IMR-90 (cell line): ENCODE data around the gene PCCB. TPM values are rescaled to one million over a fixed set of nuclear protein-coding genes. Genes with fewer than 3 reads are reported as not detected.

Experiments
- ATAC-seq: fragments of 200-7000 bp; cut with Tn5 transposase; 2 replicates; pipeline ENCODE4 v1.9.1; 2020; ENCODE audit warnings: low read depth, mild to moderate bottlenecking, moderate library complexity
- BruUV-seq: library from RNA; stranded (reverse); fragments of 400-500 nt; replicated peaks from 2 replicates; lab custom pipeline; 2021; lab: Mats Ljungman, UMichigan
- CTCF ChIA-PET: fragments of 300-600 bp; formaldehyde crosslinking; extraction: SDS; loops from one replicate; lab custom pipeline; 2021; ENCODE audit warnings: antibody characterized with exemption; lab: Yijun Ruan, JAX
- POLR2A ChIA-PET: fragments of 300-600 bp; sonication (Branson Sonifier 250); formaldehyde crosslinking; loops from one replicate; lab custom pipeline; 2022; ENCODE audit warnings: antibody characterized with exemption; ENCODE audit not compliant: unreplicated experiment; lab: Charles Lee
- DNase-seq: peaks from one replicate; pipeline ENCODE4 v3.0.0; 2013
- H2AFZ ChIP-seq: replicated peaks from 2 replicates; pipeline ENCODE3; 2013; ENCODE audit warnings: low read length, mild to moderate bottlenecking; ENCODE audit not compliant: poor library complexity
- H2AK5ac ChIP-seq: 2 replicates; pipeline ENCODE4 v1.6.1; 2013; ENCODE audit warnings: low read depth, low read length, inconsistent platforms
- H2AK9ac ChIP-seq: replicated peaks from 2 replicates; pipeline ENCODE3; 2013; ENCODE audit warnings: mild to moderate bottlenecking, low read depth, low read length, moderate library complexity; ENCODE audit not compliant: poor library complexity
- H2BK120ac ChIP-seq: 2 replicates; pipeline ENCODE4 v1.6.1; 2013; ENCODE audit warnings: low read depth, low read length, inconsistent platforms
- H2BK15ac ChIP-seq: 3 replicates; pipeline ENCODE4 v1.6.1; 2013; ENCODE audit warnings: low read depth, low read length, inconsistent platforms
- H2BK20ac ChIP-seq: 2 replicates; pipeline ENCODE4 v1.6.1; 2013; ENCODE audit warnings: low read depth, mild to moderate bottlenecking, inconsistent platforms, low read length, moderate library complexity
- H2BK5ac ChIP-seq: 2 replicates; pipeline ENCODE4 v1.6.1; 2013; ENCODE audit warnings: mild to moderate bottlenecking, low read depth, low read length, inconsistent platforms; ENCODE audit not compliant: poor library complexity, severe bottlenecking
- H3K14ac ChIP-seq: replicated peaks from 2 replicates; pipeline ENCODE4 v1.6.1; 2013; ENCODE audit warnings: low read depth, low read length, inconsistent platforms
- H3K18ac ChIP-seq: 2 replicates; pipeline ENCODE4 v1.6.1; 2013; ENCODE audit warnings: low read depth, low read length, control low read depth
- H3K23ac ChIP-seq: 2 replicates; pipeline ENCODE4 v1.6.1; 2013; ENCODE audit warnings: low read depth, low read length, inconsistent platforms
- H3K27ac ChIP-seq: 2 replicates; pipeline ENCODE4 v1.5.1; 2013; ENCODE audit warnings: mild to moderate bottlenecking, control low read depth, low read length; ENCODE audit not compliant: insufficient read depth
- H3K27me3 ChIP-seq: 2 replicates; pipeline ENCODE4 v1.6.1; 2013; ENCODE audit warnings: low read length; ENCODE audit not compliant: control insufficient read depth, insufficient read depth
- H3K36me3 ChIP-seq: 2 replicates; pipeline ENCODE4 v1.6.1; 2013; ENCODE audit warnings: low read length, mixed read lengths; ENCODE audit not compliant: control insufficient read depth, insufficient read depth
- H3K4ac ChIP-seq: 2 replicates; pipeline ENCODE4 v1.6.1; 2013; ENCODE audit warnings: low read depth, low read length, inconsistent platforms
- H3K4me1 ChIP-seq: 2 replicates; pipeline ENCODE4 v1.6.1; 2013; ENCODE audit warnings: low read length, mixed read lengths; ENCODE audit not compliant: control insufficient read depth, insufficient read depth
- H3K4me2 ChIP-seq: 2 replicates; pipeline ENCODE4 v1.6.1; 2013; ENCODE audit warnings: low read depth, mild to moderate bottlenecking, control low read depth, low read length, moderate library complexity
- H3K4me3 ChIP-seq: 2 replicates; pipeline ENCODE4 v1.5.1; 2013; ENCODE audit warnings: low read depth, mild to moderate bottlenecking, control low read depth, low read length, moderate library complexity; ENCODE audit not compliant: insufficient read depth
- H3K56ac ChIP-seq: 2 replicates; pipeline ENCODE4 v1.6.1; 2013; ENCODE audit warnings: low read length, inconsistent platforms; ENCODE audit not compliant: insufficient read depth; ENCODE audit errors: extremely low read depth
- H3K79me1 ChIP-seq, 2 experiments: 2 replicates each; pipeline ENCODE4 v1.6.1; 2013; ENCODE audit warnings: low read length in 2 of 2, inconsistent platforms in 1 of 2, low read depth in 1 of 2
- H3K9ac ChIP-seq: 2 replicates; pipeline ENCODE4 v1.6.1; 2013; ENCODE audit warnings: low read depth, low read length, control low read depth
- H3K9me1 ChIP-seq: 2 replicates; pipeline ENCODE4 v1.6.1; 2013; ENCODE audit warnings: low read length, inconsistent platforms; ENCODE audit not compliant: insufficient read depth
- H3K9me3 ChIP-seq: 2 replicates; pipeline ENCODE4 v1.6.1; 2013; ENCODE audit warnings: low read length; ENCODE audit not compliant: control insufficient read depth, insufficient read depth
- H4K20me1 ChIP-seq: 2 replicates; pipeline ENCODE4 v1.6.1; 2013; ENCODE audit warnings: low read length, inconsistent platforms; ENCODE audit not compliant: insufficient read depth
- H4K5ac ChIP-seq: 2 replicates; pipeline ENCODE4 v1.6.1; 2013; ENCODE audit warnings: mild to moderate bottlenecking, low read depth, low read length, control low read depth
- H4K8ac ChIP-seq, 2 experiments: 2 replicates each; pipeline ENCODE4 v1.6.1; 2013; ENCODE audit warnings: low read depth in 2 of 2, low read length in 2 of 2, control low read depth in 1 of 2, inconsistent platforms in 1 of 2
- H4K91ac ChIP-seq: 2 replicates; pipeline ENCODE4 v1.6.1; 2013; ENCODE audit warnings: low read depth, low read length, inconsistent platforms; ENCODE audit not compliant: insufficient read depth
- BHLHE40 ChIP-seq: fragments of 150-350 bp; IDR thresholded peaks from 2 replicates; pipeline ENCODE4 v1.6.1; 2016; ENCODE audit warnings: mild to moderate bottlenecking, low read depth, low read length
- MAFK ChIP-seq: IDR thresholded peaks from 2 replicates; pipeline ENCODE4 v1.6.1; 2012; ENCODE audit warnings: low read depth, low read length, improper control_type of control experiment
- NFE2L2 ChIP-seq: fragments of 150-350 bp; IDR thresholded peaks from 2 replicates; pipeline ENCODE4 v1.6.1; 2016; ENCODE audit warnings: low read depth, mild to moderate bottlenecking, low read length
- RCOR1 ChIP-seq: IDR thresholded peaks from 2 replicates; pipeline ENCODE4 v1.6.1; 2012; ENCODE audit warnings: mild to moderate bottlenecking, low read length, improper control_type of control experiment; ENCODE audit not compliant: insufficient replicate concordance
- WGBS, 2 experiments: methylation state at CpG; one replicate each; pipeline versions ENCODE4 v1.1.5 to v1.1.7; 2013; ENCODE audit warnings: missing lambda C conversion rate in 2 of 2; ENCODE audit not compliant: insufficient read length in 1 of 2; ENCODE audit errors: extremely low coverage in 2 of 2; 5-methylcytosine and 5-hydroxymethylcytosine counted together
- dilution Hi-C: fragments of 300-500 bp; cut with HindIII; formaldehyde crosslinking; loops from one replicate; pipeline ENCODE4 v1.14.3; 2018; ENCODE audit warnings: low sequenced_read_pairs; ENCODE audit not compliant: unreplicated experiment
- in situ Hi-C: fragments of 300-500 bp; cut with MboI; formaldehyde crosslinking; loops from 3 replicates; pipeline ENCODE4 v1.14.3; 2019; ENCODE audit warnings: low sequenced_read_pairs, inconsistent platforms, mixed read lengths
- intact Hi-C: fragments of 100-400 bp; cut with micrococcal nuclease; formaldehyde crosslinking; loops from 2 replicates; pipeline ENCODE4 v1.10.0; 2022
- polyA plus RNA-seq, 3 experiments: library from polyadenylated mRNA; depleted of rRNA; stranded (reverse); fragments of >200 nt; gene quantifications; 2 replicates each; pipeline ENCODE4 v1.2.3, GENCODE V29; 2012; ENCODE audit warnings: low replicate concordance in 1 of 3
- total RNA-seq: library from RNA; depleted of rRNA; stranded (reverse); fragments of >200 nt; gene quantifications from 2 replicates; pipeline ENCODE4 v1.2.3, GENCODE V29; 2012

PCCB gene
- total and polyA plus RNA-seq, 2 of the 4 experiments (the other 2 are of a cell fraction): 40.5 to 76.2 TPM

- no peaks in the 10 kb centered on the region for H3K27me3 ChIP-seq
- no peak overlapping the region for H4K5ac ChIP-seq
- BruUV-seq: no TSS peak
- WGBS, 2 experiments: no CpG with 5 or more reads among the region's 2 CpGs
- H3K9ac ChIP-seq: no peak overlapping the region
- no peak overlapping the region for H3K4me3 ChIP-seq
- no peak overlapping the region for H3K4me2 ChIP-seq
- H3K4me1 ChIP-seq: peaks cover 11% of the 10 kb centered on the region
- no peak overlapping the region for H4K8ac ChIP-seq
- H2AK5ac ChIP-seq: no peak overlapping the region
- peaks cover 10% of the 10 kb centered on the region for H3K9me3 ChIP-seq
- in situ Hi-C loops: no loop called here
- H2BK120ac ChIP-seq: no peak overlapping the region
- H3K9me1 ChIP-seq: peaks cover 6% of the 10 kb centered on the region; the same call in 1 of the 2 replicates
- intact Hi-C loops: no loop called here
- no peak overlapping the region for H2BK20ac ChIP-seq
- ChIA-PET CTCF (no interaction called here), POLR2A (no interaction called here)
- H3K23ac ChIP-seq: no peak overlapping the region
- H3K14ac ChIP-seq: no peak overlapping the region
- dilution Hi-C loops: no loop called here
- ATAC-seq (no peak), DNase-seq (no peak)
- H3K18ac ChIP-seq: no peak overlapping the region
- no peak overlapping the region for H3K27ac ChIP-seq
- H4K20me1 ChIP-seq: no peaks in the 10 kb centered on the region
- no peak overlapping the region for H2AFZ ChIP-seq
- no peak overlapping the region for H2AK9ac ChIP-seq
- no peak overlapping the region for H3K4ac ChIP-seq
- peaks cover 5 to 21% of the 10 kb centered on the region in 2 experiments; a peak in 2 of 4 replicates for H3K79me1 ChIP-seq
- H2BK5ac ChIP-seq: no peak overlapping the region
- TF ChIP-seq BHLHE40 (no peak), NFE2L2 (no peak), MAFK (no peak), RCOR1 (no peak)
- H2BK15ac ChIP-seq: no peak overlapping the region
- H3K56ac ChIP-seq: no peak overlapping the region
- no peak overlapping the region for H4K91ac ChIP-seq
- H3K36me3 ChIP-seq: peaks cover 6% of the 10 kb centered on the region
These were observed 30.8 kb downstream of the PCCB start for GRCh38 chr3:136280961-136281360.
